Epithelial cell of proximal tubule (primary cell): ENCODE measurements around the gene CYP51A1. TPM values are rescaled to one million over a fixed set of nuclear protein-coding genes. Genes with fewer than 3 reads are reported as not detected.

Experiments used
- DNase-seq: peaks from one replicate; pipeline ENCODE4 v3.0.0-alpha.2; 2011; ENCODE audit warnings: low read depth
- H3K4me3 ChIP-seq: 2 replicates; pipeline ENCODE4 v1.5.1; 2011; ENCODE audit warnings: low read depth, mild to moderate bottlenecking, low read length
- CTCF ChIP-seq: conservative IDR thresholded peaks from 2 replicates; pipeline ENCODE4 v1.5.1; 2012; ENCODE audit warnings: low read depth, mild to moderate bottlenecking, low read length
- total RNA-seq: library from RNA; depleted of rRNA; stranded (reverse); fragments of >200 nt; gene quantifications from 2 replicates; pipeline ENCODE4 v1.2.3, GENCODE V29; 2015

CYP51A1 gene
- total RNA-seq, 1 donor from 2014 or later, result 74.8 TPM

GRCh38 chr7:92135052-92135889 is 994 bp upstream of the CYP51A1 start:
- TF ChIP-seq CTCF, result no peak
- H3K4me3 ChIP-seq, result peak overlapping the region; percentile 93
- DNase-seq, result no peak

- TF ChIP-seq CTCF, result peak; percentile 84
- DNase-seq, result no peak
- H3K4me3 ChIP-seq, result peak overlapping the region; percentile 93
Observed at GRCh38 chr7:92133737-92134270, 473 bp downstream of the CYP51A1 start.

- TF ChIP-seq CTCF, result no peak
- no peak for DNase-seq
Observed at GRCh38 chr7:92133133-92133736, 1.0 kb downstream of the CYP51A1 start.

GRCh38 chr7:92131764-92132330 is 2.4 kb downstream of the CYP51A1 start:
- no peak for DNase-seq
- no peak for TF ChIP-seq CTCF
- H3K4me3 ChIP-seq, result peak overlapping the region; percentile 93

More at GRCh38 chr7:92133133-92133736, 1.0 kb downstream of the CYP51A1 start:
- H3K4me3 ChIP-seq, result peak overlapping the region; percentile 93

- no peak for TF ChIP-seq CTCF
Observed at GRCh38 chr7:92131093-92131492, 3.2 kb downstream of the CYP51A1 start.

GRCh38 chr7:92121681-92122080 is 12.6 kb downstream of the CYP51A1 start:
- TF ChIP-seq CTCF, result no peak
- H3K4me3 ChIP-seq, result no peak overlapping the region
- no peak for DNase-seq

More at GRCh38 chr7:92131093-92131492, 3.2 kb downstream of the CYP51A1 start:
- no peak for DNase-seq
- H3K4me3 ChIP-seq, result no peak overlapping the region
